Mesendoderm (in vitro differentiated cells): ENCODE data around the gene SSB. TPM values are rescaled to one million over a fixed set of nuclear protein-coding genes. Genes with fewer than 3 reads are reported as not detected.

Experiments used
- DNase-seq: peaks from one replicate; pipeline ENCODE4 v3.0.0; 2013
- H2AK5ac ChIP-seq: 2 replicates; pipeline ENCODE4 v1.6.1; 2013; ENCODE audit warnings: low read length, inconsistent platforms
- H2BK120ac ChIP-seq: 2 replicates; pipeline ENCODE4 v1.6.1; 2013; ENCODE audit warnings: low read depth, mild to moderate bottlenecking, low read length, moderate library complexity, mixed read lengths
- H2BK15ac ChIP-seq: replicated peaks from 2 replicates; pipeline ENCODE4 v1.6.1; 2013; ENCODE audit warnings: low read depth, mild to moderate bottlenecking, moderate library complexity
- H2BK5ac ChIP-seq: 2 replicates; pipeline ENCODE4 v1.6.1; 2013; ENCODE audit warnings: low read length, inconsistent platforms
- H3K18ac ChIP-seq: 2 replicates; pipeline ENCODE4 v1.6.1; 2013; ENCODE audit warnings: mild to moderate bottlenecking, low read length, mixed read lengths
- H3K23ac ChIP-seq: one replicate; pipeline ENCODE4 v1.6.1; 2013; ENCODE audit warnings: low read length
- H3K27ac ChIP-seq: 2 replicates; pipeline ENCODE4 v1.5.1; 2013; ENCODE audit warnings: low read depth, mild to moderate bottlenecking, inconsistent platforms, low read length, moderate library complexity
- H3K27me3 ChIP-seq: 2 replicates; pipeline ENCODE4 v1.6.1; 2013; ENCODE audit warnings: low read length, control low read depth, mild to moderate bottlenecking, inconsistent platforms; ENCODE audit not compliant: insufficient read depth, poor library complexity
- H3K36me3 ChIP-seq: 2 replicates; pipeline ENCODE4 v1.6.1; 2013; ENCODE audit warnings: low read length, inconsistent platforms; ENCODE audit not compliant: control insufficient read depth, insufficient read depth
- H3K4ac ChIP-seq: one replicate; pipeline ENCODE4 v1.6.1; 2013; ENCODE audit warnings: low read depth, mild to moderate bottlenecking, low read length, moderate library complexity
- H3K4me1 ChIP-seq: 2 replicates; pipeline ENCODE4 v1.6.1; 2013; ENCODE audit warnings: low read depth, low read length, inconsistent platforms; ENCODE audit not compliant: control insufficient read depth
- H3K4me2 ChIP-seq: 2 replicates; pipeline ENCODE4 v1.6.1; 2013; ENCODE audit warnings: low read length
- H3K4me3 ChIP-seq: 2 replicates; pipeline ENCODE4 v1.5.1; 2013; ENCODE audit warnings: mild to moderate bottlenecking, low read length
- H3K56ac ChIP-seq: one replicate; pipeline ENCODE4 v1.6.1; 2013; ENCODE audit warnings: low read length
- H3K79me1 ChIP-seq: 2 replicates; pipeline ENCODE4 v1.6.1; 2013; ENCODE audit warnings: low read length, inconsistent platforms
- H3K79me2 ChIP-seq: 2 replicates; pipeline ENCODE4 v1.6.1; 2013; ENCODE audit warnings: mild to moderate bottlenecking, low read length; ENCODE audit not compliant: control insufficient read depth, insufficient read depth
- H3K9ac ChIP-seq: 2 replicates; pipeline ENCODE4 v1.6.1; 2013; ENCODE audit warnings: low read length, inconsistent platforms
- H4K5ac ChIP-seq: one replicate; pipeline ENCODE4 v1.6.1; 2013; ENCODE audit warnings: low read length
- H4K8ac ChIP-seq: one replicate; pipeline ENCODE4 v1.6.1; 2013; ENCODE audit warnings: low read depth, mild to moderate bottlenecking, control low read depth, low read length, moderate library complexity
- WGBS: extraction: QIAGEN DNeasy Blood & Tissue Kit; methylation state at CpG from one replicate; pipeline ENCODE4 v1.1.7; 2013; ENCODE audit warnings: low lambda C conversion rate, missing lambda C conversion rate; ENCODE audit not compliant: insufficient coverage; ENCODE audit errors: extremely low coverage; 5-methylcytosine and 5-hydroxymethylcytosine counted together
- polyA plus RNA-seq, 2 experiments: library from polyadenylated mRNA; stranded (reverse); fragments of 200-250 nt; gene quantifications; one replicate each; pipeline ENCODE4 v1.2.3, GENCODE V29; 2013

SSB gene
- polyA plus RNA-seq (2013, experiment 1 of 2): 417 TPM
- 436 TPM for polyA plus RNA-seq (2013, experiment 2 of 2)

GRCh38 chr2:169798718-169799592 lies at the start of gene SSB:
Gene SSB, plus strand, starts transcription at chr2:169798871. Its CDS starts 2,090 bp downstream, at chr2:169800961.
- no CpG with 5 or more reads among the region's 67 CpGs for WGBS

GRCh38 chr2:169752752-169753151 lies 45.9 kb upstream of the SSB start:
- Histone ChIP-seq H4K8ac (no peak overlapping the region), H2BK5ac (no peak overlapping the region), H2BK15ac (no peak overlapping the region), H2AK5ac (no peak overlapping the region), H3K79me1 (no peaks in the 10 kb centered on the region), H3K23ac (no peak overlapping the region), H3K9ac (no peak overlapping the region), H4K5ac (no peak overlapping the region), H3K79me2 (no peaks in the 10 kb centered on the region), H2BK120ac (no peak overlapping the region), H3K56ac (no peak overlapping the region), H3K27me3 (no peaks in the 10 kb centered on the region), H3K4ac (no peak overlapping the region), H3K4me2 (no peak overlapping the region), H3K4me3 (no peak overlapping the region), H3K4me1 (no peaks in the 10 kb centered on the region), H3K36me3 (peaks cover 7% of the 10 kb centered on the region), H3K27ac (no peak overlapping the region), H3K18ac (no peak overlapping the region)
- WGBS: no CpG with 5 or more reads among the region's 3 CpGs
- no peak for DNase-seq

More at GRCh38 chr2:169798718-169799592, at the start of gene SSB:
- peak within 1 kb of the TSS; percentile 66 for H4K5ac ChIP-seq
- no peaks in the 10 kb centered on the region for H3K36me3 ChIP-seq
- no peak within 1 kb of the TSS for H2BK5ac ChIP-seq
- no peak within 1 kb of the TSS for H2BK120ac ChIP-seq
- peak within 1 kb of the TSS; percentile 88 for H3K4me3 ChIP-seq
- peak within 1 kb of the TSS; percentile 17 for H3K4me2 ChIP-seq
- peak within 1 kb of the TSS; percentile 93 for H3K4ac ChIP-seq
- H3K79me1 ChIP-seq: no peaks in the 10 kb centered on the region
- peak within 1 kb of the TSS; percentile 89 for H3K9ac ChIP-seq
- H2BK15ac ChIP-seq: no peak within 1 kb of the TSS
- H3K27me3 ChIP-seq: no peaks in the 10 kb centered on the region
- H3K79me2 ChIP-seq: peaks cover 28% of the 10 kb centered on the region
- peak within 1 kb of the TSS; percentile 94 for H3K18ac ChIP-seq
- no peak within 1 kb of the TSS for H4K8ac ChIP-seq
- H3K56ac ChIP-seq: peak within 1 kb of the TSS; percentile 94
- no peaks in the 10 kb centered on the region for H3K4me1 ChIP-seq
- H3K27ac ChIP-seq: peak within 1 kb of the TSS; percentile 85
- H3K23ac ChIP-seq: peak within 1 kb of the TSS; percentile 73
- H2AK5ac ChIP-seq: no peak within 1 kb of the TSS
- DNase-seq: peak; percentile 96

- no peak overlapping the region for H2BK15ac ChIP-seq
- peaks cover 2% of the 10 kb centered on the region for H3K36me3 ChIP-seq
- WGBS: no CpG with 5 or more reads among the region's 6 CpGs
- H3K79me1 ChIP-seq: no peaks in the 10 kb centered on the region
- no peaks in the 10 kb centered on the region for H3K4me1 ChIP-seq
- no peak overlapping the region for H3K18ac ChIP-seq
- no peak overlapping the region for H3K4me2 ChIP-seq
- DNase-seq: peak; percentile 19
- no peak overlapping the region for H2BK5ac ChIP-seq
- H2AK5ac ChIP-seq: no peak overlapping the region
- no peak overlapping the region for H4K5ac ChIP-seq
- no peak overlapping the region for H3K9ac ChIP-seq
- no peaks in the 10 kb centered on the region for H3K27me3 ChIP-seq
- no peak overlapping the region for H3K27ac ChIP-seq
- no peak overlapping the region for H3K23ac ChIP-seq
- no peak overlapping the region for H4K8ac ChIP-seq
- no peak overlapping the region for H3K4me3 ChIP-seq
- no peak overlapping the region for H3K4ac ChIP-seq
- H3K79me2 ChIP-seq: no peaks in the 10 kb centered on the region
- no peak overlapping the region for H2BK120ac ChIP-seq
- no peak overlapping the region for H3K56ac ChIP-seq
These were observed 43.4 kb upstream of the SSB start for GRCh38 chr2:169755083-169755870.

GRCh38 chr2:169756342-169756741 lies 42.3 kb upstream of the SSB start:
- no peaks in the 10 kb centered on the region for H3K36me3 ChIP-seq
- no peak overlapping the region for H3K9ac ChIP-seq
- H2BK5ac ChIP-seq: no peak overlapping the region
- H3K56ac ChIP-seq: no peak overlapping the region
- no peaks in the 10 kb centered on the region for H3K27me3 ChIP-seq
- no peak overlapping the region for H2BK15ac ChIP-seq
- H2AK5ac ChIP-seq: no peak overlapping the region
- no peak overlapping the region for H4K8ac ChIP-seq
- no peak overlapping the region for H3K4ac ChIP-seq
- no peak for DNase-seq
- H2BK120ac ChIP-seq: no peak overlapping the region
- H3K4me3 ChIP-seq: no peak overlapping the region
- H3K79me1 ChIP-seq: no peaks in the 10 kb centered on the region
- no peak overlapping the region for H3K23ac ChIP-seq
- no peak overlapping the region for H3K27ac ChIP-seq
- WGBS: no CpG with 5 or more reads among the region's 4 CpGs
- H3K4me2 ChIP-seq: no peak overlapping the region
- no peaks in the 10 kb centered on the region for H3K79me2 ChIP-seq
- H3K18ac ChIP-seq: no peak overlapping the region
- no peaks in the 10 kb centered on the region for H3K4me1 ChIP-seq
- no peak overlapping the region for H4K5ac ChIP-seq

- no peak overlapping the region for H4K8ac ChIP-seq
- no peaks in the 10 kb centered on the region for H3K4me1 ChIP-seq
- peak; percentile 22 for DNase-seq
- no peak overlapping the region for H2BK5ac ChIP-seq
- no peak overlapping the region for H3K4me2 ChIP-seq
- no peak overlapping the region for H3K27ac ChIP-seq
- no peaks in the 10 kb centered on the region for H3K79me2 ChIP-seq
- no peaks in the 10 kb centered on the region for H3K36me3 ChIP-seq
- no peak overlapping the region for H2AK5ac ChIP-seq
- H3K23ac ChIP-seq: no peak overlapping the region
- no peak overlapping the region for H3K18ac ChIP-seq
- no peak overlapping the region for H4K5ac ChIP-seq
- H3K9ac ChIP-seq: no peak overlapping the region
- no CpG with 5 or more reads among the region's 3 CpGs for WGBS
- H2BK120ac ChIP-seq: no peak overlapping the region
- no peaks in the 10 kb centered on the region for H3K79me1 ChIP-seq
- H3K27me3 ChIP-seq: no peaks in the 10 kb centered on the region
- H3K56ac ChIP-seq: no peak overlapping the region
- no peak overlapping the region for H3K4me3 ChIP-seq
- H2BK15ac ChIP-seq: no peak overlapping the region
- no peak overlapping the region for H3K4ac ChIP-seq
These were observed 41.3 kb upstream of the SSB start for GRCh38 chr2:169757356-169757755.
